ENCODE measurements around the gene TSPAN4. TPM values are rescaled to one million over a fixed set of nuclear protein-coding genes. Genes with fewer than 3 reads are reported as not detected.

TSPAN4 gene
- total RNA-seq, 6 donors from 2014 or later, result 91.3 to 181 (median 169) TPM

GRCh38 chr11:875769-876301, 33.2 kb downstream of the TSPAN4 start:
- no peaks in the 10 kb centered on the region for H3K27me3 ChIP-seq
- ATAC-seq (ENCODE audit: low FRiP score in 2 of 2) (no peak), DNase-seq (no peak)
- no peaks in the 10 kb centered on the region for H3K4me1 ChIP-seq
- no peak overlapping the region for H3K4me3 ChIP-seq
- WGBS, 2 donors, result 92 to 93% methylated on average over 18 to 21 of the region's 21 CpGs
- peaks cover 0 to 18% (median 7%) of the 10 kb centered on the region in 4 donors for H3K36me3 ChIP-seq
- no peak overlapping the region for H3K27ac ChIP-seq
- H3K9me3 ChIP-seq, result no peaks in the 10 kb centered on the region
- TF ChIP-seq CTCF (IDR thresholded peaks at IDR 0.05), result no peak
- TF ChIP-seq POLR2AphosphoS5 (IDR thresholded peaks at IDR 0.05), result no peak
- TF ChIP-seq POLR2A (IDR thresholded peaks at IDR 0.05), result no peak
- no peak for TF ChIP-seq EP300 (IDR thresholded peaks at IDR 0.05)

GRCh38 chr11:876545-876944, 33.9 kb downstream of the TSPAN4 start:
- WGBS, 2 donors, result 90 to 93% methylated on average over 2 to 12 of the region's 12 CpGs
- peak in 1 of 2 donors; percentile 20 for ATAC-seq (ENCODE audit: low FRiP score in 2 of 2)
- no peaks in the 10 kb centered on the region for H3K9me3 ChIP-seq
- no peak for TF ChIP-seq POLR2AphosphoS5 (IDR thresholded peaks at IDR 0.05)
- no peak for TF ChIP-seq CTCF (IDR thresholded peaks at IDR 0.05)
- TF ChIP-seq EP300 (IDR thresholded peaks at IDR 0.05), result no peak
- no peak for TF ChIP-seq POLR2A (IDR thresholded peaks at IDR 0.05)
- no peak overlapping the region for H3K4me3 ChIP-seq
- no peaks in the 10 kb centered on the region for H3K27me3 ChIP-seq
- H3K27ac ChIP-seq, result no peak overlapping the region
- H3K4me1 ChIP-seq, result no peaks in the 10 kb centered on the region
- no peak for DNase-seq
- H3K36me3 ChIP-seq, result peaks cover 0 to 19% (median 9%) of the 10 kb centered on the region in 4 donors

GRCh38 chr11:877565-877964, 34.9 kb downstream of the TSPAN4 start:
- Histone ChIP-seq H3K9me3 (no peaks in the 10 kb centered on the region), H3K27me3 (no peaks in the 10 kb centered on the region), H3K27ac (no peak overlapping the region), H3K36me3 (peaks cover 0 to 21% (median 10%) of the 10 kb centered on the region in 4 donors), H3K4me1 (no peaks in the 10 kb centered on the region), H3K4me3 (no peak overlapping the region)
- ATAC-seq (ENCODE audit: low FRiP score in 2 of 2) (no peak), DNase-seq (no peak)
- WGBS, 2 donors, result 92 to 93% methylated on average over 11 of the region's 11 CpGs
- no peak for TF ChIP-seq POLR2AphosphoS5 (IDR thresholded peaks at IDR 0.05)
- no peak for TF ChIP-seq EP300 (IDR thresholded peaks at IDR 0.05)
- TF ChIP-seq CTCF (IDR thresholded peaks at IDR 0.05), result no peak
- no peak for TF ChIP-seq POLR2A (IDR thresholded peaks at IDR 0.05)

- TF ChIP-seq CTCF (IDR thresholded peaks at IDR 0.05) (no peak), EP300 (IDR thresholded peaks at IDR 0.05) (no peak), POLR2A (IDR thresholded peaks at IDR 0.05) (no peak), POLR2AphosphoS5 (IDR thresholded peaks at IDR 0.05) (no peak)
- Histone ChIP-seq H3K27ac (no peak overlapping the region), H3K4me1 (no peaks in the 10 kb centered on the region), H3K9me3 (no peaks in the 10 kb centered on the region), H3K4me3 (no peak overlapping the region), H3K36me3 (peaks cover 0 to 34% (median 17%) of the 10 kb centered on the region in 4 donors), H3K27me3 (no peaks in the 10 kb centered on the region)
- 87 to 93% methylated on average over 10 to 14 of the region's 14 CpGs for WGBS, 2 donors
- DNase-seq, result peak in 1 of 2 donors; percentile 52
- no peak for ATAC-seq (ENCODE audit: low FRiP score in 2 of 2)
Measured at GRCh38 chr11:880447-880846, 37.8 kb downstream of the TSPAN4 start.

- ATAC-seq (ENCODE audit: low FRiP score in 2 of 2) (no peak), DNase-seq (no peak)
- Histone ChIP-seq H3K36me3 (peaks cover 0 to 50% (median 25%) of the 10 kb centered on the region in 4 donors), H3K27me3 (no peaks in the 10 kb centered on the region), H3K9me3 (no peaks in the 10 kb centered on the region), H3K4me1 (no peaks in the 10 kb centered on the region), H3K27ac (no peak overlapping the region), H3K4me3 (no peak overlapping the region)
- TF ChIP-seq POLR2AphosphoS5 (IDR thresholded peaks at IDR 0.05) (no peak), CTCF (IDR thresholded peaks at IDR 0.05) (no peak)
- 79 to 81% methylated on average over 14 of the region's 14 CpGs for WGBS, 2 donors
Measured at GRCh38 chr11:882596-882995, 39.9 kb downstream of the TSPAN4 start.
